ENCODE data around the gene SLC22A15.

The SLC22A15 gene

DNA sequence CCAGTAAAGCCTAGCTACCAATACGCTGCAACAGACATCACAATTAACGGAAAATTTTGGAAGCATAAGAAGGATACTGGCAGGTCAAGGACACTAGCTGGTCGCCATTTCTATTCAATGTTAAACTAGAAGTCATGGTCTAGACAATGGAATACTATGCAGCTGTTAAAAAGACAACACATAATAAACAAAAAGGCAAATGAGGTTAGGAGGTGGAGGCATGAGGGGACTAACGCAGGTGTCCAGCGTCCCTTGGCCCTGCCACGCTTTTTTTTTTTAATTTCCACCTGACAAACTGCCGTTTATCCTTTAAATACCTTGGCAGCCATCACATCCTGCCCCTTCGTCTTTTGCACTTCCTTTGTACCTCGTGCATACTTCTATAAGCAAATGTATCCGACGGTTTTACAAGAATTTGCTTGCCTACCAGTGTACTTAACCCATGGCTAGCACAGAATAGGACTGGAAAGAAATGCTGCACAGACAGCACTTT, 698 bp upstream of the SLC22A15 start:
- TF ChIP-seq, protein P1, sequence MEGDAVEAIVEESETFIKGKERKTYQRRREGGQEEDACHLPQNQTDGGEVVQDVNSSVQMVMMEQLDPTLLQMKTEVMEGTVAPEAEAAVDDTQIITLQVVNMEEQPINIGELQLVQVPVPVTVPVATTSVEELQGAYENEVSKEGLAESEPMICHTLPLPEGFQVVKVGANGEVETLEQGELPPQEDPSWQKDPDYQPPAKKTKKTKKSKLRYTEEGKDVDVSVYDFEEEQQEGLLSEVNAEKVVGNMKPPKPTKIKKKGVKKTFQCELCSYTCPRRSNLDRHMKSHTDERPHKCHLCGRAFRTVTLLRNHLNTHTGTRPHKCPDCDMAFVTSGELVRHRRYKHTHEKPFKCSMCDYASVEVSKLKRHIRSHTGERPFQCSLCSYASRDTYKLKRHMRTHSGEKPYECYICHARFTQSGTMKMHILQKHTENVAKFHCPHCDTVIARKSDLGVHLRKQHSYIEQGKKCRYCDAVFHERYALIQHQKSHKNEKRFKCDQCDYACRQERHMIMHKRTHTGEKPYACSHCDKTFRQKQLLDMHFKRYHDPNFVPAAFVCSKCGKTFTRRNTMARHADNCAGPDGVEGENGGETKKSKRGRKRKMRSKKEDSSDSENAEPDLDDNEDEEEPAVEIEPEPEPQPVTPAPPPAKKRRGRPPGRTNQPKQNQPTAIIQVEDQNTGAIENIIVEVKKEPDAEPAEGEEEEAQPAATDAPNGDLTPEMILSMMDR (IDR thresholded peaks at IDR 0.05), result no peak

DNA sequence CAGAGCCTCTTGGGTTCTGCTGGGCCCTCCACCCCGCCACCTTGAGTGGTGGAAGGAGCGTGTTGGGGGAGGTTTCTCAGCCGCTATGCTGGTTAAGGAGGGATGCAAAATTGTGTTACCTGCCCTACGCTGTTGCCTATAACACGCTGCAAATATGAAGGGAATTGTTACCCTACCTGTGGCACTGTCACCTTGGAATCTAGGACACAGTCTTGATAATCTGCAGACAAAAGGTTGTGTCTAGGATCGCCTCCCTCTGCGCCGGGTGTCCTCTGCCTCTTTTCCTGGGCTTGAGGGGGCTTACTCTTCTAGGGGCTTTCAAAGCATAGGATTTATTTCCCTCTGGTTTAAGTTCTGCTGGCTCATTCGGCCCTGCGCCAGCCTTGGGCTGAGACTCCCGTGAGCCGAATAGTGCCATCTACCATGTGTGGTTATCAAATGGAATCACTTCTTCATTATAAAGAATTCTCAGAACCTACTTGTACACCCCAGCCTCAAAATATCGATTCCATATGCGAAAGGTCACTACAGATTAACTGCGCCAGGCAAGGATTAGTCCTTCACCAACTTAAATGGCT, 697 bp downstream of the SLC22A15 start:
- TF ChIP-seq, protein P1 (IDR thresholded peaks at IDR 0.05), result no peak

DNA sequence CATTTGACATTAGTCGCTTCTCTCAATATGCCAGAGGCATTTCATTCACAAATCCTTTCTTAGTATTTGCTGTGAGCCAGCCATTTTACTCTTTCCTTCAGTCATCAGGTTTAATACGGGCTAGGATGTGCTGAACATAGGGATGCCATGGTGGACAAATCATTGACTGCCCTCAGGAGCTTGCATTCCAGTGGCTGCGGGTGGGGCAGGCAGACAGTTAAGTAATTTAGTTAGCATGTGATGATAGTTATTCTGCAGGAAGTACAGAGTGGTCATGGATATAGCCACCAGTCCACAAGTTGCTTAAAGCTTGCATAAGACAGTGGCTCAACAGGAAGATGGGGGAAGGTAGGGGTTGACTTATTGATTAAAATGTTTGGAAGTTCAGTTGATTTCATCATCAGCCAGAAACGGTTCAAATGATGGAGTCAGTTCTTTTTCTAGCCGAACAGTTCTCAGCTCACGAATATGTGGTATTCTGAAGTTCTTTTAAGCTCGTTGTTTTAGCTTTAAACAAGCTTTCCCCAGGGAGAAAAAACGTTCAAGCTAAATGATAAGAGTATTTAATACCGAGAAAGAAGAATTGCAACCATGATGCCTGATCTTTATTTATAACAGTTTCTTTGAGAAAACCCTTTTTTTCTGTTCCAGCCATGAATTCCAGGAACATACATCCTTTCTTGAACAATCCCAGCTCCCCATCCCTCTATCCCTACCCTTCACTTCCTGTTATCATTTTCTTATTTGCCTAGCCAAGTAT, 1.4 kb downstream of the SLC22A15 start:
- TF ChIP-seq, protein P1 (IDR thresholded peaks at IDR 0.05), result no peak

- TF ChIP-seq, protein P1 (IDR thresholded peaks at IDR 0.05), result no peak
Measured at GRCh38 chr1:115978292-115978941, 2.1 kb downstream of the SLC22A15 start.

GRCh38 chr1:115980156-115980555, 3.8 kb downstream of the SLC22A15 start:
- TF ChIP-seq, protein P1 (IDR thresholded peaks at IDR 0.05), result no peak

- TF ChIP-seq, protein P1 (IDR thresholded peaks at IDR 0.05), result peak; percentile 71
Measured at GRCh38 chr1:115980998-115981993, 5.0 kb downstream of the SLC22A15 start.

DNA sequence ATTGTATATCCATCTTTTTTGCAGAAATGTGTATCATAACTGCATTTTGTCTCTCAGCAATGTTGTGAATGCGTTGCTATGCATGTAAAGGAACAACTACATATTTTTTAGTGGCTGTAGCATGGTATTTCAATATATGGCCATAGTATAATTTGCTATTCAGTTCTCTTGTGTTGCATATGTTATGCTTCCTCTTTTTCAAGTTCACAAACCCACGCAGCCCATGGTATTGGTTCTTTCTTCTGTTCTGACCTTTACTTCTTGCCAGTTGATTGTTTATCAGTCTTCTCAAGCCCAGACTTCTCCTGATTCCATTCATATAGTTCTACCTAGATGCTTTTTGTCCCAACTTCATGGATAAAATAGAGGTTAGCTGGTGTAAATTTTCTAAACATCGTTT, 6.1 kb downstream of the SLC22A15 start:
- TF ChIP-seq, protein P1 (IDR thresholded peaks at IDR 0.05), result no peak
